Stimulated activated CD8-positive, alpha-beta memory T cell treated with anti-CD3 and anti-CD28 coated beads, Interleukin-12 subunit alpha, Interleukin-12 subunit beta, amount 100 ng/mL, for 1 hour (primary cell): ENCODE results near the gene LEPROT.
A peak's percentile ranks its signal among the peaks of the same experiment; 100 is the strongest.

Source experiments
- DNase-seq: peaks from one replicate; pipeline ENCODE4 v3.0.0-alpha.2; 2020; ENCODE audit warnings: low read depth

Gene LEPROT

DNA sequence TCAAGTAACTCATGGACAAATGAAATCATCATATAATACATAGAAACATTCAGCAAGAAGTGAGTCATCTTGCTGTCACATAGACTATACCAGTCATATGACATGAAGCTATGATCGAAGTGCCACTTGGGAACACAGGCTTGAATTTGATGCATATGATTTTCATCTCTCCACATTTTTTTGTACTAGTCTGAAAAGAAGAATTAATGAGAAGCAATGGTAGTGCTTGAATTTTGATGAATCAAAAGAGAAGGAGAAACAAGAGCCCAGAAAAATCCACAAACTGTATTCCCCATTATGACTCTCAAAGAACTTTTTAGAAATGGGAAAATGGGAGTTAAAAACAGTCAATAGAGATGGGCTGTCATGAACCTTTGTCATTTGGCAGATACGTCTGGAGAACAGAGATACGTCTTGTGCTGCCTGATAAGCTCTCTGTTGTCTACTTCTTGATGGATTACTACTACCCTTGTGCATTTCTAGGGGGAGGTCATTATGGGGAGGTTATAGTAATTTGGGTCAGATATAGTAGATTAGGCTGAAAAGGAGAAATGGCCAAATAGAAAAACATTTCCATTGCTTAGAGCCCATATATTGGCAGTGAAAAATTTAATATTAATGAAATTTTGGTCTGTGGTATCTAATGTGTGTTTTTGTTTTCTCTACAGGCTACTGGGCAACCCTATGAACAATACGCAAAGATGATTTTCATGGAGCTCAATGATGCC, 8.0 kb upstream of the LEPROT start:
- DNase-seq: no peak

DNA sequence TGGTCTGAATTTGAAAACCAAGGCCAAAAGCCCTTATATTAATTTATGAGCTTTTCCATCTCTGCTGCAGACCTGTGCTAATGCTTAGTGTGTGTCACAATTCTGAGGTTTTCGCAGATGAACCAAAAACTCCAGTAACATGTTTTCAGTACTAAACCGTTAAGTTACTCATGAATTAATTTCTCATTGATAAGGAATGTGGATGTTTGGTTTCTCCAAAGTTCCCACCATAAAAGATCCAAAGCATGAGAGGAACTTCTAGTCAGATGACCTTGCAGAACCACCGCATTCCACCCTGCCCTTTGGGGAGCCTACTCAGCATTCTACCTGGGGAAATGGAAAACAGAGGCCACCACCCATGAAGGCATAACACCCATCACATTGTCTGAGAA, 7.5 kb upstream of the LEPROT start:
- no peak for DNase-seq

DNA sequence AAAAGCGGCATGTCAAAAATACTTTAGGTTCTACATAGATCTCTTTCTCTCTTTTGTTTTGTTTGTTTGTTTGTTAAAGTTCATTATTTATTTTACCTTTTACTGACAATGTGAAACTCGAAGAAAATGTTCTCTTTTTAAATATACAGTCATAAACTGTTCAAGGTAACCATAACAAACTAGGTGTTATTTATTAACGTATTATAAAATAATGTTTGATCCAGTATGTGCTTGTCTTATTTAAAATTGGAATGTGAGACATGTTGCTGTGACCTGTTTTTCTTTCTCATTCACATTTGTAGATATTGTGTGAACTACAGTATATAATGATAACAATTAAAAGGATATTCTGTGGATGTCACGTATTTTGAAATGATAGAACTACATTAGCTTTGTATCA, 5.9 kb upstream of the LEPROT start:
- no peak for DNase-seq

DNA sequence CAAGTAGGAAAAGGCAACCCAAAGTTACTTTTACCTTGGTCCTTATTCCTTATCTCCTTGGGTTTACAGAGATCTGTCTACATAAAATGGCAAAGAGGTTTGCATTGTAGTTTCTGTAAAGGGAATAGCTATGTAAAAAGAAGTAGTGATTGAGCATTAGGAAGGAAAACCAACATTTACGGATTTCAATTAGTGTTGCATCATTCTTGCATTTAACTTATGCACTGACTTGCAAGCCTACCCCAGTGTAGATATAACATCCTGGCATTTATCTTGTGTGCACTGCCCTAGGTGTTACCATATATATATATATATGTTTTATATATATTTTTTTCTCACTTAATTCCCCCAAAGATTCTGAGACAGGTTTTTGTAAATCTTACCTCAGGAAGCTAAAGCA, 3.7 kb upstream of the LEPROT start:
- no peak for DNase-seq

DNA sequence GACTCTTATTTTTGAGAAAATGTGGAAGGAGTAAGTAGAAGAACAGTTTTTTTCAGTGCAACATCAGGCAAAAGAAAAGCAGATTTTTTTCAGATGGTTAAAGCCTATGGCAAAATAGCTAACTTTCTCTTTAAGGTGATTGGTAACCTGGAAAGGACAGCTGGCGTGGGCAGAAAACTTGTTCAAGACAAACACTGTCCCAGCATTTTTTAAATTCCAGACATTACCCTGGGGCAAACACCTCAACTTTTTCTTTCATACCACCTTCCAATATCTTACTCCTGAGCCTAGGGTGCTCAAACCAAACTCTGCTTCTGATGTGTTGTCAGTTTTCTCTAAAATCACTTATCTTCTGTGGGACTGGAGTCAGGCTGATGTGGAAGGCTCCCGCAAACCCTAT, 2.7 kb upstream of the LEPROT start:
- no peak for DNase-seq

DNA sequence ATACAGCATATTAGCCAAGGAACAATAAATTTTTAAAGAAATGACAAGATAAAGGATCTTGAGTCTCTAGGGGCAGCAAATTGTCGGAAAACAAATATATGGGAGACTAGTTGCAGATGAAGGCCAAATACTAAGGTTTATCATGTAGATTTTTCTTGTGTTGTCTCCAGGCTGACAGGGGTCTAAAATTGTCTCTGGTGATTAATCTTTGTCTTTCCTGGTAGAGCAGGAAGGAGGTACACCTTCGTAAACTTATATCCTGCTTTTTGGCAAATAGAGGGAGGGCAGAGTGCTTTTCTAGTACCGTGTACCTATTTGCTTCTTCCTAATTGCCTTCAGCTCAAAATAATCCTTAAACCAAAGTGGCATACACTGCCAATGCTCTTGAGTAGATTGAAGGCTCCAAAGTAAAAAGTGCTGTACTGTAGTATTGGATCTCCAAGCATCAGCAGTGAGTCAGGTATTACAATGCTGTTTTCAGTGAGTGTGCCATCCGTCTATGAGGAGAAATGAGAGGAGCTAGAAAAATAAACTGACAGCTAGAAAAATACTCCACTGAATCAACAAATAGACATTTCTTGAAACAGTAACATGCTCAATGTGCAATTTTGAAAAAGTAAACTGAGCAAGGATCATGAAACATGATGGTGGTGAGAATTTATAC, 1.8 kb upstream of the LEPROT start:
- no peak for DNase-seq

DNA sequence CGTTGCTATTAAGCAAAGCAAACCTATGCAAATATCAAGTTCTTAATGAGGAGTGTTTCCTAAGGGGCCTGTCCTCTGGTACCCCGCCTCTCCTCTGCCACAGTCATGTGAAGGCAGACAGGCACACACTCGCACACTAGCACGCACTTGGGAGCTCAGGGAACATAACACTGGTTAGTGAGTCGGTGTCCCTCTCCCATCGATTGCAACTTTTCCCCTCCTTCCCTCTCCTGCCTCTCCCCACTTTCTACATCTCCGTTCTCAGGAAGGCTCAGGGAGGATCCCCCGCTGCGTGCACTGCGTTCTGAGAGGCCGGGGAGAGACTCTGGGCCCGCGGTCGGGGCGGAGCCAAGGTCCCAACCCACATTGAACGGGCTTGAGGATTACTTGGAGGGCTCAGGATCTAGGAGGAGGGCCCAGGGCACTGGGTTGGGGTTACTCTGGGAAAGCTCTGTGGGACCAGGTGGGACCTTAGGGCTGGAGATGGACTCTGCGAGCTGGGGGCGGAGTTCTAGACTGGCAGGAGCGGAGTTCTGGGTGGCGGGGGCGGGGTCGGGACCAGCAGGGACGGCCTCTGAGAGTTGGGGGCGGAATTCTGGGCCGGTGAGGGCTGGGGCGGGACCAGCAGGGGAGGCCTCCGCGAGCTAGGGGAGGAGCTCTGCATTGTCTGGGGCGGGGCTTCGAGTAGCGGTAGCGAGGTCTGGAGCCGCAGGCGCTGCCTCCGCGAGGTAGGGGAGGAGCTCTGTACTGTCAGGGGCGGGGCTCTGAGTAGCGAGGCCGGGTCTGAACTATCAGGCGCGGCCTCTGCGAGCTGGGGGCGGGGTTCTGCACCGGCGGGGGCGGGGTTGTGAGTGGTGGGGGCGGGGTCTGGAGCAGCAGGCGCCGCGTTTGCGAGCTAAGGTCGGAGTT, 533 bp upstream of the LEPROT start:
- DNase-seq: peak; percentile 96

DNA sequence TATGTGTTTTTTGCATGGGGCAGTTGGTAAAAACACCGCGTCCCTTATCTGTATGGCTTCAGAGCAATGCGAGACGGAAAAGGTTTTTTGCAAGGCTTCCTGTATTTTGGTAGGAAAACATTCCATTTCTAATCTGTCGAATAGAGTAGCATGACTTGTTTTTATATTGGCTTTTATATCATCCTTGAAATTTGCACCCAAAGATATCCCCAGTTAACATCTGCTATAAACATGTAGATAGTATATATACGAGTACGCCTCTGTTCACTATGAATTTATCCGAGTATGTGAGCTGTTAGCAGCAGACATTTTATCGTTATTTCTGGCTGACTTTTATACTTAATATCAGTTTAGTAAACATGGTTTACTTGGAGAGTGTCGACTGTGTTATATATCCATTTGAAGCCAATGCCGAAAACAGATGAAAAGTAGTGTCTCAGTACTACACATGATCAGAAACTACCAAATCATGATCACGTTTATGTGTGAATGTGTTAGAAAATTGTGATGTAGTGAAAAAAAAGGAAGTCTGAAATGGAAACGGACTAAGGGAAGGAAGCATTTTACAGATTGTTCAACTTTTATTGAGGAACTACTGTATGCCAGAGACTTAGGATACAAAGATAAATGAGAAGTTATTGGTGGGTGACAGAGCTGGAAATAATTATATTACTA, 1.0 kb downstream of the LEPROT start:
- no peak for DNase-seq

DNA sequence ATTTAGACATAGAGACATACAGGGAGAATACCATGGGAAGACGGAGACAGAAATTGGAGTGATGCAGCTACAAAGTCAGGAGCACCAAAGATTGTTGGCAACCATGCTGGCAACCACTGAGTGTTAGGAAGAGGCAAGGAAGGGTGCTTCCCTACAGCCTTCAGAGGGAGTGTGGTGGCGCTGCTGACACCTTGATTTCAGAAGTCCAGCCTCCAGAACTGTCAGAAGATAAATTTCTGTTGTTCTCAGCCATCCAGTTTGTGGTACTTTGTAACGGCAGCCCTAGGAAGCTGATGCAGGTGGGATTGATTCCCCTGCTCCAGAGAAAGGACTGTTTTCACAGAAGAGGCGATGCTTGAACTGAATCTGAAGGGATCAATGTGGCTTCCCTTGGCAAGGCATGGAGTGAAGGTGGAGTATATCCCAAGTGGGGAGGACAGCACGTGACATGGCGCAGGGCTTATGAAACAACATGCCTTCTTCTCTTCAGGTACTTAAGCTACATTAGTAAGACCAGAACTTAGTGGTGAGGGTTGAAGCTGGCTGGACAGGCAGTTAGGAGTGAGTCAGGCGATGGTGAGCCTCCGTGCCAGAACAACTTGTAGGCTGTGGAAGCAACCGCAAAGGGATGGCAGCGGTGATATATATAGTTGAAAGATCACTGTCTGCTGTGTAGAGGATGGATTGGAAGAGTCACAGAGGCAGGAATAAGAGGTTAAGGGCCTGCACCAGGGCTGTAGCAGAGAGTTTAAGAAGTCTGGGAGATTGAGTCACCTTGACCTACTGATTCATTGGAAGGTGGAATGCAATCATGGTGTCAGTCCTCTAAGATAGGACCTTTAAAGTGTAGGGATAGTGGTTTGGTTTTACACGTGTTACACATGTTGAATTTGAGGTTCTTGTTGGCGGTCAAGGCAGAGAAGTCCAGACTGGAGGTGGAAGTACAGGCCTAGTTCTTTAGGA, 2.1 kb downstream of the LEPROT start:
- DNase-seq: no peak

DNA sequence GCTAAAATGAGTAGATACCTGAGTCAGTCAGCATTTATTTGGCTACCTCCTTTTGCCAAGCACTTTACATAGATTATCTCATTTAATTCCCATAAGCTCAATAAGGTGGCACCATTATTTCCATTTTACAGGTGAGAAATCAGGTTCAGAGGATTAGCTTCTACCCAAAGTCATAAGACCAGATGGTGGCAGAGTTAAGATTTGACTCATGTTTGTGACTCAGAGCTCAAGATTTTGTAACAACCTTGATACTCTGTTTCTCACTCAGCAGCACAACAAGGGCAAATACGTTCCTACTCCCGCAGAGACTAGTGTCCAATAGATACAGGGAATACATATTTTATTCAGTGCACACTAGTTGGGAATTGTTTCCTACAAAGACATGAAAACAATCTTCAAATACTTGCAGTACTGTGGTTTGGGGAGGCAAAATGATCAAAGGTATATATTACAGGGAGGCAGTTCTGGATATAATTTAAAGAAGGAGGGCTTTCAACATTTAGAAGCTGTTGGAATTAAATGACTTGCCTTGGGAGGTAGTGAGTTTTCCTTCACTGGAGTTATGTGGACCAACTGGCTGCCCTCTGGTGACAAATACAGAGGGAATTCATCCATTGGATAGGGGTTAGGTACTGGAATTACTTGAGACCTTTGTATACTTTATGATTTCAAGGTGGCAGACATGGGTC, 3.6 kb downstream of the LEPROT start:
- no peak for DNase-seq

DNA sequence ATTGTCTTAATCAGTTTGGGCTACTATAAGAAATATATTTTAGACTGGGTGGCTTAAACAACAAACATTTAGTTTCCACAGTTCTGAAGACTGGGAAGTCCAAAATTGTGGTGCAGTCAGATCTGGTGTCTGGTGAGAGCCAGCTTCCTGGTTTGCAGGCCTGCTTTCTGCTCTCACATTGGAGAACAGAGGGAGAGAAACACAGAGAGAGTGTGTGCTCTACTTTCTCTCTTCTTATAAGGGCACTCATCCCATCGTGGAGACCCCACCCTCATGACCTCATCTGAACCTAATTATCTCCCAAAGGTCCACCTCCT, 4.1 kb downstream of the LEPROT start:
- DNase-seq: no peak

DNA sequence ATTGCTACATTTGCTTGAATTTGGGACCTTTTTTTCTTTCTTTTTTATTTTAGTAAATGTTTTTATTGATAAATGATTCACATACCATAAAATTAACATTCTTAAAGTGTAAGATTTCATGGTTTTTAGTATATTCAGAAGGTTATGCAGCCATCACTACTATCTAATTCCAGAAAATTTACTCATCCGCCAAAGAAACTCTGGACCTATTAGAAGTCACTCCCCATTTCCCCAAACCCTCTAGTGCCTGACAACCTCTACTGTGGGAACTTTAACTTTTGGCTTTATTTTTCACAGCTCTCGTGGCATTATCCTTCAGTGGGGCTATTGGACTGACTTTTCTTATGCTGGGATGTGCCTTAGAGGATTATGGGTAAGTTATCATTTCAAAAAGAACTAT, 4.5 kb downstream of the LEPROT start:
- DNase-seq: no peak

DNA sequence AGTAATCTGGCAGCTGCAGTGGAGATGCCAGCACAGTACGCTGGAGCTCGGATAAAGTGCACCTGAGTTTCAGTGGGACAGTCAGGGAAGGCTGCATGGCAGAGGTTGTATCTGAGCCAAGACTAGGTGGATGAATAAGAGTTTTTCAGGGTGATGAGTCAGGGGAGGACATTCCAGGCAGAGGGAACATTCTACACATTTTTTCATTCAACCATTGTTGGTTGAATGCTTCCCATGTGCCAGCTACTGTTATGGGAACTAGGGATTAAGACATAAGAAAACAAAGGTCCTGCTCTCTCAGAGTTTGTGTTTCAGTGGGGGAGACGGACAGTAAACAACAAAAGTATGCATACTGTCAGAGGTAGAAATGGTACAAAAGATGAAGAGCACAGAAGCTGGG, 5.2 kb downstream of the LEPROT start:
- no peak for DNase-seq

DNA sequence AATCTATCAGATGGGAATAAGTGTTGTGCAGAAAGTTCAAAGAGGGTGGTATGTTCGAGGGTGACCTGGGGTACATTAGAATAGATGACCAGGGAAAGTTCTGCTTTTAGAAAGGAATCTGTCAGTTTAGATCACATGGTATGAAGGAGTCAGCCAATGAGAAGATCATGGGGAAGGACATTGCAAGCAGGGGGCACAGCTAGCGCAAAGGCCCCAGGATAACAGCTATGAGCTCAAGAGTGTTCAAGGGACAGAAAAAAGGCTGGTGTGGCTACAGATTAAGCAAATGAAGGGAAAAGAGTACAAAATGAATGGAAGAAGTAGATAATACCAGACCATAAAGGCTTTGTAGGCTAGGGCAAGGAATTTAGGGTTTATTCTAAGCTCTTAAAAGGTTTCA, 8.6 kb downstream of the LEPROT start:
- DNase-seq: no peak

DNA sequence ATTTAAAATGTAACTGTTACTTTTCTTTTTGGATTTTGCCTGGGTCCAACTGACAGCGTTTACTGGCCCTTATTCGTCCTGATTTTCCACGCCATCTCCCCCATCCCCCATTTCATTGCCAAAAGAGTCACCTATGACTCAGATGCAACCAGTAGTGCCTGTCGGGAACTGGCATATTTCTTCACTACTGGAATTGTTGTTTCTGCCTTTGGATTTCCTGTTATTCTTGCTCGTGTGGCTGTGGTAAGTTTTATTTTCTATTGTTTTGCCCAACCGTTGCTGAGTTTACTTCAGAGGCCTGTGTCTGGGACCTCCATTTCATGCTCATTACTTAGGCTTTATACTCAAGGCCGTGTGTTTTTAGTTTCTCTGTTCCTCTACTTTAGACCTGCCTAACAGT, 9.3 kb downstream of the LEPROT start:
- DNase-seq: no peak

DNA sequence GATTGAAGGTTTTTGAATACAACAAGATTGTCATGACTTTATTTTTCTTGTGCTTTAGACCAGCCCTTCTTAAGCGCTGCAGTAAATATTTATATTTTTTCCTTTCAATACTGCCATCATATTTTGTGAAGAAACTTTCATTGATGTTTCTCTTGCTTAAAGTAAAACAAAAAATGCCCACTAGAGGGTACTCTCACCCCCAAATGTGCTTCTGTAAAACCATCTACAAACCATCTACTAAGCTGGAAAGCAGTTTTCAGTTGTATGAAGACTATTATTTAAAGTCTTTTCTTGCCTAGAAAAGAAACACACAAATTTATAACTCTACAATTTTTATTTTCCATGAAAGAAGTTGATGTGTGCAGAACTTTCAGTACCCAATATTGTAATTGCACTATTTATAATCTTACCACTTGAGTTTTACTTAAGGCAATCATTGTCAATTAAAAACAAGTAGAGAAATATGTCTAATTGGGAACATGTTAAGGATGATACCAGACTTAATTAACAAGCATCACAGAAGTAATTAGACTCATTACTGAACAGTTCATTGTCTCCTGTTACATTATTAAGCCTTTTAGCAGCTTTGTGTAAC, 10.7 kb downstream of the LEPROT start:
- no peak for DNase-seq

DNA sequence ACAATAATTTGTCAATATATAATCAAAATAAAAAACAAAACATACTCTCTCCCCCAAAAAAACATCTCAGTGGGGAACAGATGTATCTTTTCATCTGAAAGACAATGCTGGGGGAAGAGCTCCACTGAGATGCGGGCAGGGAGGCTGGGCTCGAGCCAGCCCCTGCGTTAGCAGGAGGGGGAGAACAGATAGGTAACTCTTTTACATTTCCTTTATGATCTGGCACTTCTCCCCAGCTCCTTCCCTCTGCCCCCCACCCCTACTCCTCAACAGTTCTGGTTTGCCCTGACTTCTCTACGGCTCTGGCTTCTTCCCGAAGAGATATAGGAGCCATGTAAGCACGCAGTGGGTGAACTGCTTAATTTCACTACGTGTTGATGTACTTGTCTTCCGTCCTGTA, 12.4 kb downstream of the LEPROT start:
- no peak for DNase-seq

DNA sequence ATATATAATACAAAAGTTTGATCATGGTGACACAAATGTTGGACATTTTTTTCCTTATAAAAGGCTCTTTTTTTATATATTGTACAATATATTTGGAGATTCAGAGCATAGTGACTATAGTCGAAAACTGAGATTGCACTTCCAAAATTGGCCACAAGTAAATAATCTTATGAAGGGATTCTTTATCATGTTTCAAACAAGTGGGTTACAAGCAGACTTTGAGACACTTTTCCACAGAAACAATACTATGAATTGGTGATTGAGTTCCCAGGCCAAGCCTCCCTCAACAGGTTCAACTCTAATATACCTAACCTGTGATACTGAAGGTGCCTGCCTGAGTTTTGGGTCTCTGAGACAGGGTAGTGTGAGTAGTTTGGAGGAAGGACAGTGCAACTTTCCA, 13.8 kb downstream of the LEPROT start:
- DNase-seq: no peak

DNA sequence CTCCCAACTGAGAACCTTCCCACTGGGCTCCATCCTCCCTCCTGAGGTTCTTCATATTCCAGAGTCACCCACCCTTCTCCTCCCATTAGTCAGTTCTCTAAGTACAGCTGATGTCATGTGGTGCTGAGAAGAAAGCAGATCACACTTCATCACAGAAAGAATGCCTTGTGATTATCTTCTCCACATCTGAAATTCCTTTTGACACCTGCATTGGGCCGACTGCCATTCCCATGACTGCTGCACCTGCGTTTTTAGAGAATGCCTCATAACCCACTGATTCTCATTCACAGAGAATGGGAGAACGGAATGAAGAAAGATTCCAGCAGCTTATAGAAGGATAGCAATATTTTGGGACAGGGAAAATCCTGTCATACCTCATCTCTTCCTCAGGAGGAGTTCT, 14.3 kb downstream of the LEPROT start:
- DNase-seq: no peak

DNA sequence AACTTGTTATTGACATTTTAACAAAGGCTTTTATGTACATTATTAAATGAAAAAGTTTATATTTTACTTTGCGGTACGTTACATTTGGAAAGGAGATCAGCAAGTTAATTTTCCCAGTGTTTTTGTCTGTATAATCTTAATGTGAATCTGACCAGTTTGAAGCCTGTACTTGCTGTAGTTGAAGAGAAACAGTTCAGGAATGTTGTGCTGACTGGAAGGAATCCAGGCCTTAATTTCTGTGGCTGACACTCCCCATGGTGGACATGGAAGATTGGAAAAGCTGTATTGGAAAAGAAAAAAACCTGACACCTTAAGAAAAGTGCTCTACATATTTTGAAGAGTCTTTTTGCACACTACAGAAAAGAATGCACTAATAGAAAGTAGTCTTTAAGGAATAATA, 15.5 kb downstream of the LEPROT start:
- DNase-seq: no peak
